GM12875 (cell line): ENCODE data around the gene SUGCT.

Source experiments
- H3K4me3 ChIP-seq: one replicate; pipeline ENCODE4 v1.5.1; 2011; ENCODE audit warnings: low read depth, low read length, control low read depth
- TF ChIP-seq, protein P1 (sequence below): IDR thresholded peaks from 2 replicates; pipeline ENCODE4 v1.5.1; 2011; ENCODE audit warnings: low read depth, mild to moderate bottlenecking, control low read depth, inconsistent platforms, low read length, moderate library complexity, borderline replicate concordance; ENCODE audit not compliant: insufficient read depth

SUGCT gene

GRCh38 chr7:40516376-40516775 is 381.6 kb downstream of the SUGCT start:
- TF ChIP-seq, protein P1, sequence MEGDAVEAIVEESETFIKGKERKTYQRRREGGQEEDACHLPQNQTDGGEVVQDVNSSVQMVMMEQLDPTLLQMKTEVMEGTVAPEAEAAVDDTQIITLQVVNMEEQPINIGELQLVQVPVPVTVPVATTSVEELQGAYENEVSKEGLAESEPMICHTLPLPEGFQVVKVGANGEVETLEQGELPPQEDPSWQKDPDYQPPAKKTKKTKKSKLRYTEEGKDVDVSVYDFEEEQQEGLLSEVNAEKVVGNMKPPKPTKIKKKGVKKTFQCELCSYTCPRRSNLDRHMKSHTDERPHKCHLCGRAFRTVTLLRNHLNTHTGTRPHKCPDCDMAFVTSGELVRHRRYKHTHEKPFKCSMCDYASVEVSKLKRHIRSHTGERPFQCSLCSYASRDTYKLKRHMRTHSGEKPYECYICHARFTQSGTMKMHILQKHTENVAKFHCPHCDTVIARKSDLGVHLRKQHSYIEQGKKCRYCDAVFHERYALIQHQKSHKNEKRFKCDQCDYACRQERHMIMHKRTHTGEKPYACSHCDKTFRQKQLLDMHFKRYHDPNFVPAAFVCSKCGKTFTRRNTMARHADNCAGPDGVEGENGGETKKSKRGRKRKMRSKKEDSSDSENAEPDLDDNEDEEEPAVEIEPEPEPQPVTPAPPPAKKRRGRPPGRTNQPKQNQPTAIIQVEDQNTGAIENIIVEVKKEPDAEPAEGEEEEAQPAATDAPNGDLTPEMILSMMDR: no peak
- no peak overlapping the region for H3K4me3 ChIP-seq

- TF ChIP-seq, protein P1: no peak
- H3K4me3 ChIP-seq: no peak overlapping the region
These were observed 384.2 kb downstream of the SUGCT start for GRCh38 chr7:40519009-40519408.

DNA sequence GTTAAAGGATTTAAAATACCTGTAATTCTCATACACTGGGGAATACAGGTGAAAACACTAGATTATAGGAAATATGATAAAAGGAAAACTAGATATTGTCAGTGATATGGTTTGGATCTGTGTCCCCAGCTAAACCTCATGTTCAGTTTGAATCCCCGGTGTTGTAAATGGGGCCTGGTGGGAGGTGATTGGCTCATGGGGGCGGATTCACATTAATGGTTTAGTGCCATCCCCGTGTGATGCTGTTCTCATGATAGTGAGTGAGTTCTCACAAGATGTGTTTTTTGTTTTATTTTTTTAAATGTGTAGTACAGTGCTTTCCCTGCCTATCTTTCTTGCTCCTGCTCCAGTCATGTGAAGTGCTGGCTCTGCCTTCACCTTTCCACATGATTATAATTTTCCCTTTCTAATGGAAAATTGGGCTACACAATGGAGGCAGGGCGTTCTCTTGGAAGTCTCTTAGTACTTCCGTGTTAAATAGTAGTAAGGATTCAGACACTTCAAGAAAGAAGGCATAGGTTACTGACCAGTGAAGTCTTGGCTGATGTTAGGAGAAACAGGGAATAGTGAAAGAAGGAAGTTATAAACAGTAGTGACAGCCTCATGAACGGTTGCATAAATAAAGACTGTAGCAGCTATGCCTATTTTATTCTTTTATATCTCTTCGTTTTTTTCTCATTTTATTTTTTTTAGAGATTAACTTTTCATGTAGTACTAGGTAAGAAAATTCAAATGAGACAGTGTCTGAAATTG is 386.4 kb downstream of the SUGCT start:
- TF ChIP-seq, protein P1: no peak
- H3K4me3 ChIP-seq: no peak overlapping the region

- H3K4me3 ChIP-seq: no peak overlapping the region
These were observed 391.0 kb downstream of the SUGCT start for GRCh38 chr7:40525764-40526163.

GRCh38 chr7:40526951-40527715 is 392.3 kb downstream of the SUGCT start:
- TF ChIP-seq, protein P1: no peak

More at GRCh38 chr7:40525764-40526163, 391.0 kb downstream of the SUGCT start:
- TF ChIP-seq, protein P1: no peak

GRCh38 chr7:40527723-40528122 is 392.9 kb downstream of the SUGCT start:
- no peak overlapping the region for H3K4me3 ChIP-seq
- TF ChIP-seq, protein P1: no peak

More at GRCh38 chr7:40526951-40527715, 392.3 kb downstream of the SUGCT start:
- no peak overlapping the region for H3K4me3 ChIP-seq
